ENCODE results near the gene ABCC2.

- no peak for TF ChIP-seq CTCF (IDR thresholded peaks at IDR 0.05; ENCODE audit: poor library complexity)
- no peak for TF ChIP-seq EZH2phosphoT487 (IDR thresholded peaks at IDR 0.05; ENCODE audit: low read depth, severe bottlenecking, unreplicated experiment)
- TF ChIP-seq EZH2 (IDR thresholded peaks at IDR 0.05; ENCODE audit: borderline replicate concordance) = no peak
Observed at GRCh38 chr10:99787311-99787710, 4.9 kb downstream of the ABCC2 start.
